Stimulated activated CD8-positive, alpha-beta memory T cell treated with anti-CD3 and anti-CD28 coated beads, Interleukin-15, amount 100 ng/mL, for 1 hour (primary cell): ENCODE data around the gene SEPTIN11.
"Not testable (repeated sequence)": the region's sequence is repeated elsewhere in the genome, so short reads cannot be mapped to it uniquely, and the experiment has no call there.

Experiments
- DNase-seq: peaks from one replicate; pipeline ENCODE4 v3.0.0-alpha.2; 2020; ENCODE audit warnings: low read depth

The SEPTIN11 gene

DNA sequence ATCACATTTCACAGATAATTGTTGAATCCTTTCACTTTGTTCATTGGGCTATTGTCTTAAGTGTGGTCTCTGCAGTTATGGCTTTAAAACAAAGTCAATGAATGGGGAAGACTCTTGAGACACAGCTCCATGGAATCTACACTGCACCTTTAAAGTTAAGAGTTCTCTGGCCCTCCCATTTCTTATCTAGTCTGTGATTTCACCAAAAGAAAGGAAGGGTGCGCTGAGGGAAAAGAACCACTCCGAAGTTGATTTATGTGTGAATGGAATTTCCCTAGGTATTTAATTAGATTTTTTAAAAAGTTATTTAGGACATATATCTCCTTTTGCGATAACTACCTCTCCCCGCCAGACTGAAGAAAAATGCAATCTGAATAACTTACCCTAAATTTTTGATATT lies 2.5 kb downstream of the SEPTIN11 start:
- DNase-seq, result no peak

DNA sequence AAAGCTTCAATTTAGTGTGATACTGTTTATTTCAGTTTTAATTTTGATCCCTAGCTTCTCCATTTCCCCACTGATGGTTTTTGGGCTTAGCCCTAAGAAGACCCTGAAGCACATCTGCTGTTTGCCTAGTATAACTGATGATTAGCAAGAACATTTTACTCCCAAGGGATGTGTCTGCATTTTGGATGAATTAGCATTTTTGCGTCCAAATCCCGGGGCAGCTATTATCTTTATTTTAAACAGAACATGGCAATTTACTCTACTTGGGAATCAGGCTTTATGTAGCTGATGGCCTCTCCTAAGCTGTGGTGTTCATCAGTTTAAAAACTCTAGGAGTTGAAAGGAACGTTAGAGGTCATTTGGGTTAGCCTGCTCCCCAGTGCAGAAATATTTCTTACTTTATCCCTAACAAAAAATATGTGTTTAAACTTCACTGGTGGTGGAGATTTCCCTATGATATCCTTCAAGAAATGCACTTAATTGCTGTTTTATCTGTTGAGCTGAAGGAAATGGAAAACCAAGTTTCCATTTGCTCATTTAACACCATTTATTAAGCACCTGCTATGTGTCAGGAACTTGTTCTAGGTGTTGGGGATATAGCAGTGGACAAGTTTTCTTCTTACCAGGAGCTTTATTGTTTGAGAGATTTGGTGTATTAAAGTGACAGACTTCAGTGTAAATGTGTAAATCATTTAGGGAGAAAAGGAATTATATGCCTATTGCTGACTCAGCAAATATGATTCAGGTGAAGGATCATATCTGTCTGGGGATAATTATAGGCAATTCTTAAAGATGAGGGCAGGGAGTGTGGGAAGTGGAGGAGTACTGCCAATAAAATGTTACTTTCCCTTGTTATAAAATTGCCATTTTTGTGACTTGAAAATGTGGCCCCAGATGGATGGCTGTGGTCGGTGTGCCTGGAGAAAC lies 3.4 kb downstream of the SEPTIN11 start:
- DNase-seq, result no peak

DNA sequence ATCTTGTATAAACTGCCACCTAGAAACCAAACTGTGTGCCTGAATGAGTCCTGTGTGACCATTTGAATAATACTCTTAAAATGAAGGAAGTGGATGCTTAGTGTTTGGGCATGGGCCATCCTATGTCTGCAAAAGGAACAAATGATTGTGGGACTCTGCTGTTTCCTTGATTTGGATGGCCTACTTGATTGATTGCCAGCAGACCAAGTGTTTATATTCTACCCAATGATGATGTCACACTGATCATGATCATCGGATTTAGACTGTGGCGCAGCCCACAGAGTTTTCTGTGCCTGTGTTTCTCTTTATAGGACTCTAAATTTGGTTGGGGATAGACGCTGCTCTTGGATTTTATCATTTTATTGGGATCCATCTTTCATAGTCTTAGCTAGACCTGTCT lies 4.4 kb downstream of the SEPTIN11 start:
- DNase-seq, result no peak

DNA sequence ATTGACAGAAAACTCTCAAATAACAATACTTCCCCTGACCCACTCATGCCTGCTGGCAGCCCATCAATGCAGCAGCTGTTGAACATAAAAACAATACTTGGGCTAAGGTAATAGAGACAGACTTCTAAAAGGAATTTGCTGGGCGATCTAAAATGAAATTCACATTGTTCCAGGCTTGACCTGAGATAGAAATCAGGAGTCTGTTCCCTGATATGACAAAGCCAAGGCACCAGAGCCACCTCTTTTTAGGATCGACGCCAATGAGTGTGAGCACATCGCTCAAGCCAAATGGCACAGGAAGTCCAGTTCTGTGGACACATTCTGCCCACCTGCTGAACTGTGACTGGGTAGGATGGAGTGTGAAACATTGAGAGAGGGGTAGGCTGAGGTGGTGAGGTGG lies 4.9 kb downstream of the SEPTIN11 start:
- no peak for DNase-seq

DNA sequence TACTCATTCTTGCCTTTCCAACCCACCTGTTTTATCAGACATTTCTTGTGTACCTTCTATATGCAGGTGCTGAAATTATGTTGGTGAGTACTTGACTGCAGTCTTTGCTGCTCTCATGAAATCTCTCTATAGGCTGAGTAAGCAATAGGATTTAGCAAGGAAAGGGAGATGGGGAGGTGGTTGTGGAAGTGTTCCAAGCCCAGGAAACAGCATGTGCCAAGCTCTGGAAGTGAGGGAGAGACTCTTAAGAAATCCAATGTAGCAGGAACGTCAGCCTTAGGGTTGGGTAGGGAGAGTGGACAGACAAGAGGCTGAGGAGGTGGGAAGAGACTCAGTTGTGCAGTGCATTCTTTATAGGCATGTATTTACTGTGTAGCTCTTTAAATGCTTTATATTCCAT lies 5.6 kb downstream of the SEPTIN11 start:
- DNase-seq, result no peak

DNA sequence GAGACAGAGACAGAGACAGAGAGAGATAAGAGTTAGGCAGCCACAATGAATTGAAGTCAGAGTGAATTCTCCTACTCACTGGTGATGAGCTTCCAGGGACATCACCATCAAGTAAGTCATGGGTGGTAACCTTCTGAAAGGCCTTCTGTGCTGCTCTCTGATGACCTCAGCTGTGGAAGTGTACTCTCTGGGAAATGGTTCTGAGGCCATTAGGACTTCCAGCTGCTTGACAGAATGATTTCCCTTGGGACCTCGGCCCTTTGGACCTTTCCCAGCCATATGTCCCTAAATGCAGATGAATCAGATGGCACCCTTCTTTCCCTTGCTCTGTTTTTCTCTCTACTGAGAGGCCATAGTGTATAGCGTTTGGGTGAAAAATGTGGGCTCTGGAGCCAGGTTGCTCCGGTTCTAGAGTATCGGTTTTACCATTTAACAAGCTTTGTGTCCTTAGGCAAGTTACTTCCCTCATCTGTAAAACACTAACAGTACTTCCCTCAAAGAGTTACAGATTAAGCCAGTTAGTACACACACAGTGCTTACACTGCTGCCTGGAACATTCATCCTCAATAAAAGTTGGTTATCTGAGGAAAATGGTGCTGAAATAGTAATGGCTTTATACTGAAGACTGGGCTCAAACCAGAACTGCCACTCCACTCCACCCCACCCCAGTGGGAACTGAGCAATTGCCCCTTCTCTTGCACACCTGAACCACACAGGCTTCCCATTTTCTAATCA lies 7.6 kb downstream of the SEPTIN11 start:
- DNase-seq, result no peak

DNA sequence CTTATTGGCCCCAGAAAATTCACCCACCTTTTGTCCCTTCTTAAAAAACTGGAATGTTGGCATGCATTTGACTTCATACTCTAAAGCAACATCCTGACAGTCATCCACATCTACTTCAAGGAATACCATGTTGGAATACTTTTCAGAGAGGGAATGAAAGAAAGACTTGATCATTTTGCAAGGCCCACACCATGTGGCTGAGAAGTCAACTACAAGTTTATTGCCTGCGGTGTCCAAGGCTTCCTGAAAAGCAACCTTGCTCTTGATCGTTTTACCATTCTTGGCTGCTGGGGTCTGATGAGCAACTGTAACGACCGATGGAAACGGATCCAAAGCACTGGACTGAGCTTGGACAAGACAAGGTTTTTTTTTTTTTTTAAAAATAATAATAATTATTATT lies 9.3 kb downstream of the SEPTIN11 start:
- DNase-seq, result no peak

DNA sequence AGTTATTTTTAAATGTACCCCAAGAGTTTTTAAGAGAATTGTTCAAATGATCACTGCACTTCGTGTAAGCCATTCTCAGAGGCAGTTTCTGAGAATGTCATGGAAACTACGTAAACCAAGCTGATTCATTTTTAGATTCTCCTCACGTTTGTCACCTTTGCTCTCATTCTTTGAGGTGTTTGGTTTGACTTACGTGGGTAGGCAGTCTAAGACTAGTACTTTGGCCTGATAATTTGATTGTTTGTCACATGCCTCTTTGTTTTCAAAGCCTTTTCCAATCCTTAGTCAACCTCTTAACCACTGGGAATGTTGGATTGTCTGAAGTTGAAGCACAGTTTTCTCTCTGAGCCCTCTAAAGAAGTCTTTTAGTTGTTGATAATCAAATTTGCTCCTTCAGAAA lies 10.5 kb downstream of the SEPTIN11 start:
- DNase-seq, result no peak

DNA sequence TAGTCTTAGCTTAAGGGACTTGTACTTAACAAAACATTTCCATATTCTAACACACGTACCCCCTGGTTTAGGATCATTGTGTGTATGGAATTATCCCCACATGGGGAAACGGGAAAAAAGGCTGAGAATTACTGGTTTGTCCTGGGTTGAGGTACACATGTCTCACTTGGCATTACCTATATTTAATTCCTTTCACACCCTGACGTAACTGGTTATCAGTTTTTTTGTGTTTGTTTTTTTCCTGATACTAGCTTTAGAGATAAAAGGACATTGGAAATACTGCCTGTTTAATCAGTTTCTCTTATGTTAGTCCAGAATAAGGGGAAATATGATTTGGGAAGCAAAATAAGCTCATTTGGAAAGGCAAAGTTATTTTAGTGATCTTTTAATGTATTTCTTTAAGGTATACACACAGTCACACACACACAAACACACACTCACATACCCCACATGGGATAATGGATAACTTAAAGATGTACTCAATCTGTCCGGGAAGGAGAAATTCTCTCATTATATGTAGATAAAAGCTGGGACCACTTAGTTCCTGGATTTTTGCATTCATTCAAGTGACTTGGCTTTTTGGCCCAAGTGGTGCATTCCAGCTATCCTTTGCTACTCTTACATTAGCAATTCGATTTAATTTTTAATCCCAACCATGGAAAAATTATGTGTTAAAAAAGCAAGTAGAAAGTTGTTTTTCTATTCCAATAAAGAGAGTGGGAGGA lies 13.0 kb downstream of the SEPTIN11 start:
- no peak for DNase-seq

DNA sequence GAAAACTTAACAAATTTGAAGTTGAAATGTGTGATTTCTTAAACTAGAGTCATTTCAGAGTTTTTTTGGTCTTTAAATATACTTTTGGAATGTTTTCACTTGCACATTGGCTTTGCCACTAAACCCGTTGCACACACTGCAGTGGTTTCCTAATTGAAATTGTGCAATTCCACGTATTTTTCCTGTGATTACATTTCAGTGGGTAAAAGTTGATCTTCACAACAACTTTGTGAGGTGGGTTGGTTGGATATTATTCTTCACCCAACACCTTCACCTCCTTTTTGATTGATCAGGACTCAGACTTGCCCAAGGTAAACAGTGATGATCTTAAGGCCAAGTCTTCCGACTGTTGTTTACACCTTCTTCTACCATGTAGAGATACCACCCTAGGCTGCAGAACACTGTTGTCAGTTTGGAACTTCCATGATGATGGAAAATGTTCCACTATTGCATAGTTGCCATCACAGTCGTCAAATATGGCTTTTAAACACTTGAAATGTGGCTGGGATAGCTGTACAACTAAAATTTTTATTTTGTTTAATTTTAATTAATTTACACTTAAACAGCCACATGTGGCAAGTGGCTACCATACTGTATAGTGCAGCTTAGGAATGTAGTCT lies 13.7 kb downstream of the SEPTIN11 start:
- no peak for DNase-seq

DNA sequence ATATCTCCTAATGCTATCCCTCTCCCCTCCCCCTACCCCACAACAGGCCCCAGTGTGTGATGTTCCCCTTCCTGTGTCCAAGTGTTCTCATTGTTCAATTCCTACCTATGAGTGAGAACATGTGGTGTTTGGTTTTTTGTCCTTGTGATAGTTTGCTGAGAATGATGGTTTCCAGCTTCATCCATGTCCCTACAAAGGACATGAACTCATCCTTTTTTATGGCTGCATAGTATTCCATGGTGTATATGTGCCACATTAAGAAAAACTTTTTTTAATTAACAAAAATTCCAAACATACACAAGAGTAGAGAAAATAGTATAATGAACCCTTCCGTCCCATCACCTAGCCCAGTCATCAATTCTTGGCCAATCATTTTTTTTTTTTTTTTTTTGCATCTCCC lies 14.4 kb downstream of the SEPTIN11 start:
- DNase-seq, result not testable (repeated sequence)

DNA sequence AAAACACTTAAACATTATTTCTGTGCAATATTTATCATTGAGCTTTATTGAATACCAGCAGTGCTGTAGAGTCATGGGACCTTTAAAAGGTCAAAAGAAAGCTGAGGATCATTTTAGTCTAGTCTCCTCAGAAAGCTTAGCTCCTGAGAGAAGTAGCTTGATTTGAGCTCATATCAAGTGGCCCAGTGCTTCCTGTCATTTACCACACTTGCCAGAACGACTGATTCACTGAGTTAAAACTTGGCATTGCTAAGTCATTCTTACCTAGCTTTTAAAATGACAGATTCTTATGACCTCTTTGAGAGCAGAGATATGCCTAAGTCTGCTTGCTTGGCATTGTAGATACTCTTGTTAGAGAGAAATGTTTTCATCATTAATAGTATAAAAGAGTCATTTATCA lies 15.2 kb downstream of the SEPTIN11 start:
- DNase-seq, result no peak

DNA sequence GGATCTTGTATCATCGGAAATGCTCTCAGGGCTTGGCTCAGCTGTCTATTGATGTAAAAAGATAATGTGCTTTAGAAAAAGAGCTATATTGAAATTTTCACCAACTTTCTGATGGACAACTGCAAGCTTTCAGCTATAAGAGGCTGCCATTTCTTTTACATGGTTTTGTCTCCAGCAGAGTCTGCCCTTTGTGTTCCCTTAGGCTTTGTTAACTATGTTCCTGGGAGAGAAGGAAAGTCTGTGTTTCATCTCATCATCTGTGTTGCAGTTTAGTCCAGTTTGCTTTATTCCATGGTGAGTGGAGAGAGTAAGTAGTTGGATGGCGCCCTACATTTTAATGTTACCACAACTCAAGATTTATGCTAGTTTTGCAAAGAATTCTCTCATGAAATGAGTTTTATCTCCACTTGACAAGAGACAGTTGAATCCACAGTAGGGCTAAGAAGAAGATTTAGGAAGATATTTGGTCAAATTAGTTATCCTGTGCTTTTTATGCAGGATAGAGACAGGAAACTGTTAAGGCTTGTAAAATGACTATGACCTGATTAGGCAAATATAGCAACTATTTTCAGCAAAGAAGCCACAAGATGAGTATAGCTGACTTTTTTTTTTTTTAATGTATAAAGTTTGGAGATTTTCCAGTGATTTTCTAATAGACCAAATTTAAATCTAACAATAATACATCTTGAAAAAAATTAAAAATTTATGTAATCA lies 16.5 kb downstream of the SEPTIN11 start:
- DNase-seq, result no peak

DNA sequence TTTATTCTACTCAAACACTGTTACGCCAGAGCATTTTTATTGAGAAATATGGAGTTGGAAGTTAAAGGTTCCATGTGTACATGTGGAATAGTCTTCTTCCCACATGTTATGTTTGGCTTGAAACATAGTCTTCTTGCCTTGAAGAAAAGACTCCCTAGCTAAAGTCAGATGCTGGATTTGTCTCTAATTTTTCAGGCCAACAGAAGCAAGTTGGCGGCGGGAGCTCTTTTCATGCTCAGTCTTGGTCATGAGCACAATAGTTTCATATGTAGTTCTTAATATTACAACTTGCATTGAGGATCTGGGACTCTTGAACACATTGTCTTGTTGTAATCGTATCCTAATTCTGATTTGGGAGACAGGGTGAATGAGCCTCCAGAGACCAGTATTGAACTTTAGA lies 19.4 kb downstream of the SEPTIN11 start:
- DNase-seq, result no peak

DNA sequence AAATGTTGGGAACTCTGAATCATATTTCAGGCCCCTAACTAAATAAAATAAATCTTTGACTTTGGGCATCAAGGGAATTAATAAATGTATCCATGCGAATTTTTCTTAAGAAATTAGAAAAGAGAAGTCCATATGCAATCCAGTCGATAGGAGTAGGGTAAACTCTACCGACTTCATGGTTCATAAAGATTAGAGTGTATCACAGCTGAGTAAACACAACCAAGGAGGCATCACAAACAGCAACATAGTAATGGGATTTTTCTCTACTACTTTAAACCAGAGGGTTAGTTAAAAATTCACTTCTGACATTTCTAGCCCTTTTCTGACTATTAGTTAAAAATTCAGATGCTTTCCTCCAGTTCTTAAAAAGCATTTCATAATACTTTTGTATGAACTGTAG lies 19.9 kb downstream of the SEPTIN11 start:
- DNase-seq, result no peak

DNA sequence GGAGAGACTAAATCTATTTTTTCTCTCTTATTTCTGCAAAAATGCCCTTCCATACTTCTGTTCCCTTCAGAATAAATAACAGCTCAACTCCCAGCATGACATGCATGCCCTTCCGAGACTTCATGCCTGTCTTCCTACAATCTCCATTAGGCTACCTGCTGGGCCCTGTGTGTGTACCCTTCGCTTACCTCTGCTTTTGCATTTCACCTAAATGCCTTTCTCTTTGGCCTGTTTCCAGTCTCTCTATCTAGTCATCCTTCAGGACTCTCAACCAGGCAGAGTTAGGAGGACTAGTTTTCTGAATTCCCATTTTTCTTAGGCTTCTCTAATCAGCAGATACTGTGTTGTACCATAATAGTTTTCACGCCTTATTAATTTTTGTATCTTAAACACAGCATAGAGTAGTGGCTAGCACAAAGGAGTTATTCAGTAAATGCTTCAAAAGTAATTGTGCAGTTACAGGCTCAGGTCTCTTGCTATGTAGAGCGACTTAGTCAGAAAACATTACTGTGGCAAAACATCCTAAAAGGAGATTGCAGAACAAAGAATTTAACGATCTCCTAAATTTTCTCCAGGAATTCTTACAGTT lies 20.5 kb downstream of the SEPTIN11 start:
- DNase-seq, result no peak

DNA sequence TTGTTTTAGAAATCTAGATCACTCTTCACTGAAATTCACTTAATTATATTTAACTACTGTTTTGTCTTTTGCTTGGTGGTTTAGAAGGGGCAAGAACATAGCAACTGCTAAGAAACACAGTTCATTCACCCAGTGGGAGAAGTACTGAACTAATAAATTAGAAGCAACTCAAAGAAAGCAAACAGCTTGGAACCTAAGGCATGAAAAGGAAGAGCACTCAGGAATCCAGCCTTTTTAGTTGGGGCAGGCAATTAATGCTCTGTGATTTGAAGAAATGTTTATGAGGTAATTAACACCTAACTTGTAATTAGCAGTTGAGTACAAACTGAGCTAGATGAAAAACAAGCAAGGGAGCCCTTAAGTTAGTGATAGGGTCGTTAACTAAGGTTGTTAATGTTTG lies 22.8 kb downstream of the SEPTIN11 start:
- DNase-seq, result no peak

DNA sequence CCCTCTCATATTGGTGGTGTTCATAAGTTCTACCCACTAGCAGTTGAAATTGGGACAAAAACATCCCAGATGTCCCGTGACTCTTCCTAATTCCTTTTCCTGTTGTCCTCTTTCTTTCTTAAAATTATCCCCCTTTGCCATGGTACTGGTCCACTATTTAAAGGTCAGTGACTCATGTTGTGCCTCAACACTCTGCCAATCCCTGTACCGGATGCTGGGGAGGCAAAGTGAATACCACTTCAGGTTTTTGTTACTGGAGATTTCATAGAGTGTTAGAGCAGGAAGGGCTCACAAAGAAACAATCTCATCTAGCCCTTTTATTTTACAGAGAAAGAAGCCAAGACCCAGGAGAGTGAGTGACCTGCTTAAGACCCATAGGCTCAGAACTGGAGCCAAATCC lies 24.6 kb downstream of the SEPTIN11 start:
- no peak for DNase-seq

DNA sequence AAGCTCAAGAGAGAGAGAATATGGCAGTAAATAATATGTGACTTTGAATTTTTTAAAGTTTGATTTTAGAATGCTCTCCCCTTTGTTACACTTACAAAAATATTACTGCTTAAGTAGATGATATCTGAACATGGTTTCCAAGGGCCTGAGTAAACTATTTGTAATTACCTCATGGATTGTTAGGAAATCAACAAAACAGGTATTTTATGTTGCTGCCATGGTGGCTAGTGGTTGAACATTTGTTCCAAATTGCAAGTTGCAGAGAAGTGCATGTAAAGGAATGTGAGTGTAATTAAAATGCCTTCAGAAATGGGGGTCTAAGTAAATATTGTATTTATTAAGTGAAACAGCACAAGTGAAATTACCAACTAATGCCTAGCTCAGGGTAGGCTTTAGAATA lies 27.6 kb downstream of the SEPTIN11 start:
- no peak for DNase-seq

DNA sequence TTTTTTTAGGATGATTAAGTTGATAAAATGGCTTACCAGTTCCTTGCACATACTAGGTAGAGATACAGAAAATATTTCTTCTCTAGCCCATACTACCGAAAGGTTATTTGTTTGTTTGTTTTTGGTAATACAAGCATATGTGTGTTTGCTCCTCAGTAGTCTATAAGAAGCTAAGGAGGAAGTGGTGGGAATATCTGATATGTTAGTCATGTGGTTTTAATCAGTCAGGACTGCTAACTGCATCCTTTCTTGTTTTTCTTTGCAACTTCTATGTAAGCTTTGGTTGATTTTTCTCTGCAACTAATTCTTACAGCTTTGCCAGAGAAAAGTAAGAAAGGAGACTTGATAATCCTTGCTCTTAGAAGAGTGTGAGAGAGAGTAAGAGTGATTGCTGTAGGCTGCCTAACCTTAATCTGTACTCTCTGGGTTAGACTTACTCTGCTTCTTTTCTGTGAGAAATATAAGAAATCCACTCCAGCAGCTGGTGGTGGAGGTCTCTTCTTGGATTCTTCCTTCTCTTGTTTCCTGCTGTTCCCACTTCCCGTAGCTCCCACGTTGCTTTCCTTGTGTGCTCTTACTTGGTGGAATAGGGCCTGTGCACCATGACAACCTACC lies 28.3 kb downstream of the SEPTIN11 start:
- no peak for DNase-seq

DNA sequence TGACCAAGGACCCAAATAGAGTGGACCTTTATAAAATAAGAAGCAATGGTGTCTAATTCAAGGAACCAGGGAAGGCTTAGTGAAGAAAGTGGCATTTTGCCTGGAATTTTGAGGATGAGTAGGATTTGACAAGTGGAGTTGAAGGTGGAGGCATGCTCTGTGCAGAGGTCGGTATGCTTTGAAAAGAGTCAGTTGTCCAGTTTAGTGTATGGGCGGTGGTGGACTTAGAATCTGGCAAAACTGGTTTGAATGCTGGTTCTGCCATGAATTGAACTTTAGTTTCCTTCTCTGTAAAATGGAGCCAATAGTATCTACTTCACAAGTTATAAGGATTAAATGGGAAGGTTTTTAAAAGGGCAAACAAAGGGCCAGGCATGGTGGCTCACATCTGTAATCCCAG lies 29.7 kb downstream of the SEPTIN11 start:
- DNase-seq, result no peak
